SK-N-SH treated with all-trans-retinoic acid at 6 μM for 48 hours (cell line): ENCODE data around the gene TMEM250.

Experiments
- ATAC-seq: fragments of 200-7000 bp; cut with Tn5 transposase; 3 replicates; pipeline ENCODE4 v1.9.1; 2020; ENCODE audit warnings: mild to moderate bottlenecking, moderate library complexity
- ARNTL ChIP-seq: fragments of 450-650 bp; formaldehyde crosslinking; IDR thresholded peaks from 2 replicates; pipeline ENCODE4 v1.5.0; 2020; ENCODE audit warnings: low read depth, mild to moderate bottlenecking, moderate library complexity, borderline replicate concordance
- BACH2 ChIP-seq: fragments of 250-450 bp; sonication (Bioruptor Pico); IDR thresholded peaks from 2 replicates; pipeline ENCODE4 v1.9.0; 2021; ENCODE audit warnings: mild to moderate bottlenecking, borderline replicate concordance
- CREB5 ChIP-seq: fragments of 250-450 bp; sonication (Bioruptor Pico); IDR thresholded peaks from 2 replicates; pipeline ENCODE4 v1.5.1; 2020; ENCODE audit warnings: low read depth, mild to moderate bottlenecking, moderate library complexity
- CSDC2 ChIP-seq: fragments of 250-450 bp; sonication (Bioruptor Pico); IDR thresholded peaks from 2 replicates; pipeline ENCODE4 v1.5.0; 2020; ENCODE audit warnings: mild to moderate bottlenecking, moderate library complexity
- ESRRG ChIP-seq: fragments of 250-450 bp; sonication (Bioruptor Pico); IDR thresholded peaks from 2 replicates; pipeline ENCODE4 v1.6.1; 2021; ENCODE audit warnings: mild to moderate bottlenecking
- GLIS3 ChIP-seq: fragments of 250-450 bp; sonication (Bioruptor Pico); IDR thresholded peaks from 2 replicates; pipeline ENCODE4 v1.5.0; 2020; ENCODE audit warnings: mild to moderate bottlenecking, moderate library complexity
- ISL1 ChIP-seq: fragments of 250-450 bp; sonication (Bioruptor Pico); IDR thresholded peaks from 2 replicates; pipeline ENCODE4 v2.1.2; 2022; ENCODE audit warnings: mild to moderate bottlenecking, moderate library complexity
- OSR1 ChIP-seq: fragments of 250-450 bp; sonication (Bioruptor Pico); IDR thresholded peaks from 2 replicates; pipeline ENCODE4 v1.8.0; 2022; ENCODE audit warnings: moderate library complexity, mild to moderate bottlenecking, inconsistent platforms
- POU6F1 ChIP-seq: fragments of 250-450 bp; sonication (Bioruptor Pico); IDR thresholded peaks from 2 replicates; pipeline ENCODE4 v1.8.0; 2021; ENCODE audit warnings: low read depth, mild to moderate bottlenecking, moderate library complexity, borderline replicate concordance
- RARB ChIP-seq: fragments of 250-450 bp; sonication (Bioruptor Pico); IDR thresholded peaks from 2 replicates; pipeline ENCODE4 v1.8.0; 2021; ENCODE audit warnings: mild to moderate bottlenecking, moderate library complexity
- SNAI2 ChIP-seq: fragments of 250-450 bp; sonication (Bioruptor Pico); IDR thresholded peaks from 2 replicates; pipeline ENCODE4 v1.5.0; 2020; ENCODE audit warnings: mild to moderate bottlenecking, moderate library complexity
- TCF4 ChIP-seq: fragments of 250-450 bp; sonication (Bioruptor Pico); IDR thresholded peaks from 2 replicates; pipeline ENCODE4 v1.8.0; 2021; ENCODE audit warnings: mild to moderate bottlenecking, moderate library complexity, borderline replicate concordance
- TOX ChIP-seq: fragments of 250-450 bp; sonication (Bioruptor Pico); IDR thresholded peaks from 2 replicates; pipeline ENCODE4 v1.8.0; 2021; ENCODE audit warnings: mild to moderate bottlenecking, moderate library complexity, borderline replicate concordance
- TSHZ2 ChIP-seq: fragments of 250-450 bp; sonication (Bioruptor Pico); IDR thresholded peaks from 2 replicates; pipeline ENCODE4 v1.5.0; 2020; ENCODE audit warnings: mild to moderate bottlenecking, moderate library complexity
- ZC3H10 ChIP-seq: fragments of 250-450 bp; sonication (Bioruptor Pico); IDR thresholded peaks from 2 replicates; pipeline ENCODE4 v1.5.1; 2021; ENCODE audit warnings: mild to moderate bottlenecking, moderate library complexity
- ZFP3 ChIP-seq: fragments of 250-450 bp; sonication (Bioruptor Pico); IDR thresholded peaks from 2 replicates; pipeline ENCODE4 v1.5.0; 2020; ENCODE audit warnings: mild to moderate bottlenecking, moderate library complexity
- ZFP30 ChIP-seq: fragments of 450-650 bp; formaldehyde crosslinking; IDR thresholded peaks from 2 replicates; pipeline ENCODE4 v1.5.0; 2022; ENCODE audit warnings: mild to moderate bottlenecking, moderate library complexity
- ZNF565 ChIP-seq: fragments of 450-650 bp; formaldehyde crosslinking; conservative IDR thresholded peaks from 2 replicates; pipeline ENCODE4 v1.5.0; 2020; ENCODE audit warnings: low read depth, mild to moderate bottlenecking, moderate library complexity
- ZNF70 ChIP-seq: fragments of 450-650 bp; formaldehyde crosslinking; IDR thresholded peaks from 2 replicates; pipeline ENCODE4 v1.5.0; 2020; ENCODE audit warnings: mild to moderate bottlenecking, moderate library complexity
- ZNF8 ChIP-seq: fragments of 450-650 bp; formaldehyde crosslinking; IDR thresholded peaks from 2 replicates; pipeline ENCODE4 v1.5.0; 2020; ENCODE audit warnings: mild to moderate bottlenecking, moderate library complexity
- TF ChIP-seq, protein P1 (sequence below): fragments of 250-450 bp; sonication (Bioruptor Pico); IDR thresholded peaks from 2 replicates; pipeline ENCODE4 v1.8.0; 2020; ENCODE audit warnings: mild to moderate bottlenecking, moderate library complexity, borderline replicate concordance
- TF ChIP-seq, protein P2 (sequence below): fragments of 250-450 bp; sonication (Bioruptor Pico); IDR thresholded peaks from 2 replicates; pipeline ENCODE4 v1.5.1; 2021; ENCODE audit warnings: mild to moderate bottlenecking, moderate library complexity

The TMEM250 gene

DNA sequence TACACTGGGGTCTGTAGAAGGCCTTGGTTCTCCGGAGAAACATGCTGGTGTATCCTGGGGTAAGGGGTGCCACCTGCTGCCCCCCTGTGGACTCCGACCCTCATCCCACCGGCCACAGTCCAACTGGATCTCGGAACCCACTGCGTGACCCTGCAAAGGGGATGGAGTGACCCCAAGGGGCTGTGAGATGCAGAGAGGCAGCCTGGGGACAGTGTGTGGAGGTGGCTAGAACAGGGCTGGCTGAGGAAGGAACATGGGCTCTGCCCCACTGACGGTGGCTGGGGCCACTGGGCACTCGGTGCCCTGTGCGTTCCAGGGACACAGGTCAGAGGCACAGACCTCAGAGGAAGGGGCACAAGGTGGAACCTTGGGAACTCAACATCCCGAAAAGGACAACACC, 25.9 kb downstream of the TMEM250 start:
- TF ChIP-seq GLIS3 (CRISPR knock-in tag) = no peak
- no peak for TF ChIP-seq TCF4
- TF ChIP-seq ZFP3 (CRISPR knock-in tag) = no peak
- no peak for TF ChIP-seq TSHZ2 (CRISPR knock-in tag)
- TF ChIP-seq BACH2 (CRISPR knock-in tag) = no peak
- TF ChIP-seq, protein P1, sequence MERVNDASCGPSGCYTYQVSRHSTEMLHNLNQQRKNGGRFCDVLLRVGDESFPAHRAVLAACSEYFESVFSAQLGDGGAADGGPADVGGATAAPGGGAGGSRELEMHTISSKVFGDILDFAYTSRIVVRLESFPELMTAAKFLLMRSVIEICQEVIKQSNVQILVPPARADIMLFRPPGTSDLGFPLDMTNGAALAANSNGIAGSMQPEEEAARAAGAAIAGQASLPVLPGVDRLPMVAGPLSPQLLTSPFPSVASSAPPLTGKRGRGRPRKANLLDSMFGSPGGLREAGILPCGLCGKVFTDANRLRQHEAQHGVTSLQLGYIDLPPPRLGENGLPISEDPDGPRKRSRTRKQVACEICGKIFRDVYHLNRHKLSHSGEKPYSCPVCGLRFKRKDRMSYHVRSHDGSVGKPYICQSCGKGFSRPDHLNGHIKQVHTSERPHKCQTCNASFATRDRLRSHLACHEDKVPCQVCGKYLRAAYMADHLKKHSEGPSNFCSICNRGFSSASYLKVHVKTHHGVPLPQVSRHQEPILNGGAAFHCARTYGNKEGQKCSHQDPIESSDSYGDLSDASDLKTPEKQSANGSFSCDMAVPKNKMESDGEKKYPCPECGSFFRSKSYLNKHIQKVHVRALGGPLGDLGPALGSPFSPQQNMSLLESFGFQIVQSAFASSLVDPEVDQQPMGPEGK (CRISPR knock-in tag) = no peak
- TF ChIP-seq TOX (CRISPR knock-in tag) = no peak
- no peak for ATAC-seq

GRCh38 chr9:136092353-136092650, 26.4 kb downstream of the TMEM250 start:
- TF ChIP-seq ZNF70 (CRISPR knock-in tag) = no peak
- TF ChIP-seq RARB (CRISPR knock-in tag) = no peak
- TF ChIP-seq ZC3H10 (CRISPR knock-in tag) = no peak
- TF ChIP-seq ARNTL = no peak
- TF ChIP-seq, protein P1 (CRISPR knock-in tag) = no peak
- no peak for TF ChIP-seq OSR1
- no peak for TF ChIP-seq BACH2 (CRISPR knock-in tag)
- TF ChIP-seq, protein P2, sequence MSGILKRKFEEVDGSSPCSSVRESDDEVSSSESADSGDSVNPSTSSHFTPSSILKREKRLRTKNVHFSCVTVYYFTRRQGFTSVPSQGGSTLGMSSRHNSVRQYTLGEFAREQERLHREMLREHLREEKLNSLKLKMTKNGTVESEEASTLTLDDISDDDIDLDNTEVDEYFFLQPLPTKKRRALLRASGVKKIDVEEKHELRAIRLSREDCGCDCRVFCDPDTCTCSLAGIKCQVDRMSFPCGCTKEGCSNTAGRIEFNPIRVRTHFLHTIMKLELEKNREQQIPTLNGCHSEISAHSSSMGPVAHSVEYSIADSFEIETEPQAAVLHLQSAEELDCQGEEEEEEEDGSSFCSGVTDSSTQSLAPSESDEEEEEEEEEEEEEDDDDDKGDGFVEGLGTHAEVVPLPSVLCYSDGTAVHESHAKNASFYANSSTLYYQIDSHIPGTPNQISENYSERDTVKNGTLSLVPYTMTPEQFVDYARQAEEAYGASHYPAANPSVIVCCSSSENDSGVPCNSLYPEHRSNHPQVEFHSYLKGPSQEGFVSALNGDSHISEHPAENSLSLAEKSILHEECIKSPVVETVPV (CRISPR knock-in tag) = no peak
- TF ChIP-seq TCF4 = no peak
- TF ChIP-seq ZNF565 (CRISPR knock-in tag) = no peak
- TF ChIP-seq ISL1 = no peak
- TF ChIP-seq SNAI2 (CRISPR knock-in tag) = no peak
- no peak for ATAC-seq

- TF ChIP-seq ESRRG (no peak), ZC3H10 (CRISPR knock-in tag) (no peak), OSR1 (no peak), ZNF565 (CRISPR knock-in tag) (no peak), CSDC2 (no peak), ZNF70 (CRISPR knock-in tag) (no peak), ISL1 (no peak)
- TF ChIP-seq, all 23 proteins: peak for 0
- no peak for ATAC-seq
Measured at GRCh38 chr9:136091582-136092352, 26.9 kb downstream of the TMEM250 start.

DNA sequence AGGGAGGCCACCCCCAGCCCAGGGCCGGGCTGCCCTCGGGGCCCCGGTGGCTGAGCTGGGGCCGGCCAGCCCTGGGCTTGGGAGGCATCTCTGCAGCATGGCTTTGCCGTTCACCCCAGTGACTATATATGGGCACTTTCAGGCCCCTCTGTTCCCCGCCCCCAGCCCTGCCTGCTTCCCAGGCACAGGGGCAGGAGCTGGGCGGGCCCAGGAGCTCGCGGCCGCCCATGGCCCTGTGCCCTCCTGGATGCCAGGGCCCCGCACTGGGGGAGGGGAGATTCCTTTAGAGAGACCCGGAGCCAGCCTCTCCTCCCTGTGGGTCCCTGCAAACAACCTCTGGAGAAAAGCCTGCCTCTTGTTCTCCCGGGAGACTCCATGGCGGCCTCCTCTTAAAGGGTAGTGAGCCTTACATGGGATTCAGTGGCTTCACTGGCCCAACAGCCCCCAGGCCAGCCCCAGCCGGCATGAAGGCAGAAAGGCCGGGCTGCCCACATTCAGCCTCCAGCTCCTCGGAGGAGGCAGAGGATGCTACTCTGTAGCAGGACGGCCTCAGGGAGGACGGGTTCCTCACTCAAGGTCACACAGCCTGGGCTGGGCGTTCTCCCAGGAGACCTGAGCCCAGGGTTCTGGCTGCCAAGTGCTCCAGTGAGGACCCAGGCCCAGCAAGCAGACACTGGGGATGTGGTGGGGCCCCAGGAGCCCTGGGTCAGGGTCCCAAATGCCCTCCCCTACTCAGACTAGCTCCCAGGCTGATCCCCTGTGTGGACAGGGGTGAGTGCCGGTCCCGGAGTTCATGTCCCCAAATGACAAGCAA, 27.7 kb downstream of the TMEM250 start:
- TF ChIP-seq ZC3H10 (CRISPR knock-in tag) = no peak
- TF ChIP-seq POU6F1 = no peak
- no peak for TF ChIP-seq RARB (CRISPR knock-in tag)
- TF ChIP-seq ZNF565 (CRISPR knock-in tag) = no peak
- no peak for TF ChIP-seq ZNF8 (CRISPR knock-in tag)
- TF ChIP-seq ESRRG = no peak
- TF ChIP-seq ARNTL = no peak
- no peak for TF ChIP-seq CREB5 (CRISPR knock-in tag)
- no peak for TF ChIP-seq ISL1
- no peak for TF ChIP-seq OSR1
- no peak for TF ChIP-seq GLIS3 (CRISPR knock-in tag)
- TF ChIP-seq ZFP3 (CRISPR knock-in tag) = no peak
- no peak for TF ChIP-seq ZFP30 (CRISPR knock-in tag)
- ATAC-seq = no peak
